Peyer's patch (tissue), 4 donors: ENCODE results near the gene RBM5. TPM values are rescaled to one million over a fixed set of nuclear protein-coding genes. Genes with fewer than 3 reads are reported as not detected.

Experiments used
- DNase-seq, 3 donors: peaks; one replicate each; pipeline ENCODE4 v3.0.0-alpha.2; 2017 to 2019
- H3K27ac ChIP-seq, 4 donors: fragments of 200-600 bp; sonication (generic); one replicate each; pipeline ENCODE4 v1.5.1; 2016 to 2019
- H3K27me3 ChIP-seq, 2 donors: fragments of 200-600 bp; sonication (generic); one replicate each; pipeline ENCODE4 v1.5.1; 2019
- H3K36me3 ChIP-seq, 3 donors: fragments of 200-600 bp; sonication (generic); one replicate each; pipeline ENCODE4 v1.5.1; 2016 to 2019
- H3K4me1 ChIP-seq, 4 donors: fragments of 200-600 bp; sonication (generic); one replicate each; pipeline ENCODE4 v1.5.1; 2016 to 2019
- H3K4me3 ChIP-seq, 4 donors: fragments of 200-600 bp; sonication (generic); 1 replicate in 3 of 4; 2 replicates in 1 of 4; pipeline ENCODE4 v1.5.1; 2016 to 2019; ENCODE audit warnings: mild to moderate bottlenecking in 1 of 4
- H3K9me3 ChIP-seq, 4 donors: fragments of 200-600 bp; sonication (generic); one replicate each; pipeline ENCODE4 v1.5.1; 2016 to 2019; ENCODE audit warnings: mild to moderate bottlenecking in 1 of 4
- POLR2A ChIP-seq, 2 donors: fragments of 450-650 bp; IDR thresholded peaks; one replicate each; pipeline ENCODE4 v1.5.1; 2017; ENCODE audit warnings: antibody characterized with exemption in 2 of 2, mild to moderate bottlenecking in 2 of 2, moderate library complexity in 2 of 2
- total RNA-seq, 4 donors: library from RNA; depleted of rRNA; stranded (reverse); fragments of >200 nt; gene quantifications; one replicate each; pipeline ENCODE4 v1.1.0, GENCODE V29; 2016
- TF ChIP-seq, protein P1 (sequence below), 6 experiments: fragments of 450-650 bp in 4 of 6; fragments of 200-600 bp in 2 of 6; sonication (generic) in 1 of 6; IDR thresholded peaks; one replicate each; pipeline ENCODE4 v1.5.1; 2017 to 2019; ENCODE audit warnings: antibody characterized with exemption in 6 of 6, mild to moderate bottlenecking in 3 of 6, moderate library complexity in 1 of 6

The RBM5 gene
- total RNA-seq, 4 donors from 2014 or later = 212 to 498 (median 416) TPM

GRCh38 chr3:50140990-50141389 lies 52.3 kb downstream of the RBM5 start:
- Histone ChIP-seq H3K4me1 (no peaks in the 10 kb centered on the region), H3K27ac (no peak overlapping the region), H3K36me3 (no peaks in the 10 kb centered on the region), H3K4me3 (no peak overlapping the region), H3K9me3 (no peaks in the 10 kb centered on the region), H3K27me3 (no peaks in the 10 kb centered on the region)
- TF ChIP-seq, protein P1, sequence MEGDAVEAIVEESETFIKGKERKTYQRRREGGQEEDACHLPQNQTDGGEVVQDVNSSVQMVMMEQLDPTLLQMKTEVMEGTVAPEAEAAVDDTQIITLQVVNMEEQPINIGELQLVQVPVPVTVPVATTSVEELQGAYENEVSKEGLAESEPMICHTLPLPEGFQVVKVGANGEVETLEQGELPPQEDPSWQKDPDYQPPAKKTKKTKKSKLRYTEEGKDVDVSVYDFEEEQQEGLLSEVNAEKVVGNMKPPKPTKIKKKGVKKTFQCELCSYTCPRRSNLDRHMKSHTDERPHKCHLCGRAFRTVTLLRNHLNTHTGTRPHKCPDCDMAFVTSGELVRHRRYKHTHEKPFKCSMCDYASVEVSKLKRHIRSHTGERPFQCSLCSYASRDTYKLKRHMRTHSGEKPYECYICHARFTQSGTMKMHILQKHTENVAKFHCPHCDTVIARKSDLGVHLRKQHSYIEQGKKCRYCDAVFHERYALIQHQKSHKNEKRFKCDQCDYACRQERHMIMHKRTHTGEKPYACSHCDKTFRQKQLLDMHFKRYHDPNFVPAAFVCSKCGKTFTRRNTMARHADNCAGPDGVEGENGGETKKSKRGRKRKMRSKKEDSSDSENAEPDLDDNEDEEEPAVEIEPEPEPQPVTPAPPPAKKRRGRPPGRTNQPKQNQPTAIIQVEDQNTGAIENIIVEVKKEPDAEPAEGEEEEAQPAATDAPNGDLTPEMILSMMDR (IDR thresholded peaks at IDR 0.05) = no peak
- no peak for TF ChIP-seq POLR2A (IDR thresholded peaks at IDR 0.05)
- no peak for DNase-seq

- Histone ChIP-seq H3K27me3 (no peaks in the 10 kb centered on the region), H3K27ac (no peak overlapping the region), H3K36me3 (no peaks in the 10 kb centered on the region), H3K4me3 (no peak overlapping the region), H3K4me1 (peaks cover 0 to 7% (median 0%) of the 10 kb centered on the region in 4 donors), H3K9me3 (no peaks in the 10 kb centered on the region)
- DNase-seq = no peak
- no peak for TF ChIP-seq POLR2A (IDR thresholded peaks at IDR 0.05)
- TF ChIP-seq, protein P1 (IDR thresholded peaks at IDR 0.05) = no peak
Measured at GRCh38 chr3:50146316-50146901, 57.7 kb downstream of the RBM5 start.

GRCh38 chr3:50147016-50147415 lies 58.3 kb downstream of the RBM5 start:
- peaks cover 0 to 13% (median 0%) of the 10 kb centered on the region in 4 donors for H3K4me1 ChIP-seq
- H3K36me3 ChIP-seq = no peaks in the 10 kb centered on the region
- no peak overlapping the region for H3K27ac ChIP-seq
- H3K27me3 ChIP-seq = no peaks in the 10 kb centered on the region
- TF ChIP-seq, protein P1 (IDR thresholded peaks at IDR 0.05) = no peak
- TF ChIP-seq POLR2A (IDR thresholded peaks at IDR 0.05) = no peak
- no peaks in the 10 kb centered on the region for H3K9me3 ChIP-seq
- DNase-seq = no peak
- H3K4me3 ChIP-seq = no peak overlapping the region

GRCh38 chr3:50147447-50147846 lies 58.7 kb downstream of the RBM5 start:
- no peak overlapping the region for H3K27ac ChIP-seq
- TF ChIP-seq POLR2A (IDR thresholded peaks at IDR 0.05) = no peak
- TF ChIP-seq, protein P1 (IDR thresholded peaks at IDR 0.05) = no peak

DNA sequence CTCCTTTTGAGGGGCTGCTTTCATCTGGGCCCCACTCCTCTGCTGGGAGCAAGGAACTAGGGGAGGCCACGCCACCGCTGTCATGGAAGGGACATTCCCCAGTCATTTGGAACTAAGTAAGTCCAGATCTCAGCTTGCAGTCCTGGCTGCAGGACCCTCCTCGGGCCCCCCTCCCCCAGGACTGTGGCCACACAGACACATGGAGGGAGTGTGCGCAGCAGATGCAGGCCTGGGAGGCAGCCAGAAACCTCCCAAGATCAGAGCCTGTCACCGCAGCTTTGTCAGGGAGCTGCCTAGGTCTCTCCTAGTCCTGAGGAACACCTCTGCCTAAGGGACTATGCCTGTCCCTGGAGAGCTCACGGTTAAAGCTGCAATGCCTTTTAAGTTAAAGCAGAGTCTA lies 59.1 kb downstream of the RBM5 start:
- H3K36me3 ChIP-seq = no peaks in the 10 kb centered on the region
- no peak for DNase-seq
- H3K4me3 ChIP-seq = no peak overlapping the region
- no peak overlapping the region for H3K27ac ChIP-seq
- H3K9me3 ChIP-seq = no peaks in the 10 kb centered on the region
- no peaks in the 10 kb centered on the region for H3K27me3 ChIP-seq
- H3K4me1 ChIP-seq = peaks cover 0 to 13% (median 0%) of the 10 kb centered on the region in 4 donors
- TF ChIP-seq POLR2A (IDR thresholded peaks at IDR 0.05) = no peak
- TF ChIP-seq, protein P1 (IDR thresholded peaks at IDR 0.05) = no peak

More at GRCh38 chr3:50147447-50147846, 58.7 kb downstream of the RBM5 start:
- no peak overlapping the region for H3K4me3 ChIP-seq
- no peaks in the 10 kb centered on the region for H3K27me3 ChIP-seq
- no peaks in the 10 kb centered on the region for H3K9me3 ChIP-seq
- DNase-seq = no peak
- H3K4me1 ChIP-seq = peaks cover 0 to 13% (median 0%) of the 10 kb centered on the region in 4 donors
- H3K36me3 ChIP-seq = no peaks in the 10 kb centered on the region

- no peak overlapping the region for H3K27ac ChIP-seq
- no peak overlapping the region for H3K4me3 ChIP-seq
- no peaks in the 10 kb centered on the region for H3K36me3 ChIP-seq
- TF ChIP-seq, protein P1 (IDR thresholded peaks at IDR 0.05) = no peak
- TF ChIP-seq POLR2A (IDR thresholded peaks at IDR 0.05) = no peak
- DNase-seq = no peak
- H3K27me3 ChIP-seq = no peaks in the 10 kb centered on the region
- peaks cover 0 to 21% (median 9%) of the 10 kb centered on the region in 4 donors for H3K4me1 ChIP-seq
- H3K9me3 ChIP-seq = no peaks in the 10 kb centered on the region
Measured at GRCh38 chr3:50150404-50150750, 61.7 kb downstream of the RBM5 start.
